GM12878 (cell line): ENCODE measurements around the gene NYAP1. TPM values are rescaled to one million over a fixed set of nuclear protein-coding genes. Genes with fewer than 3 reads are reported as not detected.

Experiments used
- ATAC-seq: fragments of 200-7000 bp; cut with Tn5 transposase; 3 replicates; pipeline ENCODE4 v1.9.1; 2020; ENCODE audit warnings: mild to moderate bottlenecking, moderate library complexity
- BruUV-seq: library from RNA; stranded (reverse); fragments of 400-500 nt; replicated peaks from 2 replicates; lab custom pipeline; 2021; lab: Mats Ljungman, UMichigan
- CTCF ChIA-PET: fragments of 300-600 bp; sonication (Branson Sonifier 250); formaldehyde crosslinking; extraction: SDS; loops from one replicate; lab custom pipeline; 2021; ENCODE audit warnings: inconsistent platforms; lab: Yijun Ruan, JAX
- POLR2A ChIA-PET: fragments of 350-600 bp; formaldehyde crosslinking; extraction: SDS; loops from one replicate; lab custom pipeline; 2021; ENCODE audit warnings: inconsistent platforms; lab: Charles Lee
- RAD21 ChIA-PET: fragments of 300-600 bp; sonication (Branson Sonifier 250); formaldehyde crosslinking; loops from one replicate; lab custom pipeline; 2023; ENCODE audit warnings: antibody characterized with exemption; ENCODE audit not compliant: unreplicated experiment; lab: Charles Lee
- SMC1A ChIA-PET: fragments of 300-600 bp; sonication (Branson Sonifier 250); formaldehyde crosslinking; loops from one replicate; lab custom pipeline; 2023; ENCODE audit not compliant: unreplicated experiment, uncharacterized antibody; lab: Charles Lee
- DNase-seq: peaks from one replicate; pipeline ENCODE4 v3.0.0-alpha.2; 2011; ENCODE audit warnings: low read depth, low spot score
- FAIRE-seq: peaks from 3 replicates; lab custom pipeline; 2011; peaks lifted over from hg19 to GRCh38; lab: Jason Lieb, UNC
- H2AFZ ChIP-seq: 2 replicates; pipeline ENCODE4 v1.6.0; 2011; ENCODE audit warnings: low read depth, low read length, control low read depth; ENCODE audit not compliant: control insufficient read depth
- H3K27ac ChIP-seq: 2 replicates; pipeline ENCODE4 v1.5.1; 2011; ENCODE audit warnings: control low read depth; ENCODE audit not compliant: control insufficient read depth, insufficient read depth
- H3K27me3 ChIP-seq, 2 experiments: replicated peaks in 1 of 2; 2 replicates each; pipeline versions ENCODE4 v1.6.0 to v1.6.1; 2011; ENCODE audit warnings: low read length in 1 of 2; ENCODE audit not compliant: control insufficient read depth in 2 of 2, insufficient read depth in 2 of 2
- H3K36me3 ChIP-seq, 2 experiments: 2 replicates each; pipeline ENCODE4 v1.5.1; 2011; ENCODE audit warnings: low read length in 1 of 2; ENCODE audit not compliant: control insufficient read depth in 2 of 2, insufficient read depth in 2 of 2
- H3K4me1 ChIP-seq: 2 replicates; pipeline ENCODE4 v1.6.1; 2011; ENCODE audit warnings: mild to moderate bottlenecking, low read length, moderate library complexity, mixed read lengths; ENCODE audit not compliant: control insufficient read depth, insufficient read depth
- H3K4me2 ChIP-seq: 2 replicates; pipeline ENCODE4 v1.6.0; 2011; ENCODE audit warnings: control low read depth; ENCODE audit not compliant: control insufficient read depth, insufficient read depth
- H3K4me3 ChIP-seq: fragments of 200-600 bp; sonication (generic); 2 replicates; pipeline ENCODE4 v1.5.1; 2016
- H3K79me2 ChIP-seq: 2 replicates; pipeline ENCODE4 v1.6.0; 2011; ENCODE audit warnings: low read length; ENCODE audit not compliant: control insufficient read depth, insufficient read depth
- H3K9ac ChIP-seq: 2 replicates; pipeline ENCODE4 v1.8.0; 2011; ENCODE audit warnings: low read length, control low read depth, mixed read lengths; ENCODE audit not compliant: control insufficient read depth, insufficient read depth
- H3K9me3 ChIP-seq: replicated peaks from 3 replicates; pipeline ENCODE4 v1.5.1; 2011; ENCODE audit warnings: mild to moderate bottlenecking, low read length; ENCODE audit not compliant: control insufficient read depth, insufficient read depth
- H4K20me1 ChIP-seq: 2 replicates; pipeline ENCODE4 v1.6.0; 2011; ENCODE audit not compliant: control insufficient read depth, insufficient read depth
- BHLHE40 ChIP-seq, 2 experiments: fragments of 450-650 bp in 1 of 2; IDR thresholded peaks; 2 replicates each; pipeline ENCODE4 v1.6.1; 2011 to 2017; ENCODE audit warnings: low read depth in 2 of 2, borderline replicate concordance in 1 of 2, improper control_type of control experiment in 1 of 2, low read length in 1 of 2, mild to moderate bottlenecking in 1 of 2
- CHD1 ChIP-seq: IDR thresholded peaks from 2 replicates; pipeline ENCODE4 v1.6.1; 2012; ENCODE audit warnings: low read depth, low read length, improper control_type of control experiment
- CHD4 ChIP-seq: fragments of 200-600 bp; sonication (generic); IDR thresholded peaks from 2 replicates; pipeline ENCODE4 v1.6.1; 2016; ENCODE audit warnings: mild to moderate bottlenecking
- JUNB ChIP-seq: IDR thresholded peaks from 2 replicates; pipeline ENCODE4 v1.6.1; 2016; ENCODE audit warnings: antibody characterized with exemption, mild to moderate bottlenecking
- JUND ChIP-seq: IDR thresholded peaks from 2 replicates; pipeline ENCODE4 v1.6.1; 2012; ENCODE audit warnings: low read depth, mild to moderate bottlenecking, low read length, improper control_type of control experiment, moderate library complexity
- MTA2 ChIP-seq: fragments of 450-650 bp; IDR thresholded peaks from 2 replicates; pipeline ENCODE4 v1.6.1; 2016; ENCODE audit warnings: low read depth, mild to moderate bottlenecking, moderate library complexity
- NR2C2 ChIP-seq: IDR thresholded peaks from 2 replicates; pipeline ENCODE4 v1.6.1; 2011; ENCODE audit warnings: borderline replicate concordance, low read depth; ENCODE audit not compliant: control insufficient read depth, insufficient read length
- NRF1 ChIP-seq: conservative IDR thresholded peaks from 2 replicates; pipeline ENCODE4 v1.6.1; 2011; ENCODE audit warnings: mild to moderate bottlenecking, low read depth, low read length, improper control_type of control experiment
- POLR2AphosphoS2 ChIP-seq: IDR thresholded peaks from 2 replicates; pipeline ENCODE4 v1.6.1; 2011; ENCODE audit warnings: low read depth, mild to moderate bottlenecking, low read length, improper control_type of control experiment, moderate library complexity
- RAD51 ChIP-seq: fragments of 450-650 bp; IDR thresholded peaks from 2 replicates; pipeline ENCODE4 v1.6.1; 2016; ENCODE audit warnings: moderate library complexity, mild to moderate bottlenecking, inconsistent platforms
- RUNX3 ChIP-seq: IDR thresholded peaks from 2 replicates; pipeline ENCODE4 v1.6.1; 2012; ENCODE audit warnings: low read length, inconsistent platforms
- TCF7 ChIP-seq: IDR thresholded peaks from 2 replicates; pipeline ENCODE4 v1.6.1; 2014; ENCODE audit warnings: antibody characterized with exemption, borderline replicate concordance
- YBX1 ChIP-seq: fragments of 450-650 bp; IDR thresholded peaks from 2 replicates; pipeline ENCODE4 v1.6.1; 2016; ENCODE audit warnings: antibody characterized with exemption
- ZBTB11 ChIP-seq: fragments of 450-650 bp; formaldehyde crosslinking; IDR thresholded peaks from 2 replicates; pipeline ENCODE4 v1.5.0; 2022; ENCODE audit warnings: mild to moderate bottlenecking, missing genetic modification characterization
- ZNF24 ChIP-seq: fragments of 450-650 bp; IDR thresholded peaks from 2 replicates; pipeline ENCODE4 v1.6.1; 2017; ENCODE audit warnings: antibody characterized with exemption, mild to moderate bottlenecking
- ZNF622 ChIP-seq: fragments of 450-650 bp; IDR thresholded peaks from 2 replicates; pipeline ENCODE4 v1.6.1; 2017; ENCODE audit warnings: mild to moderate bottlenecking, inconsistent platforms
- WGBS: methylation state at CpG from one replicate; pipeline ENCODE4 v1.1.6; 2016; ENCODE audit warnings: low lambda C conversion rate; ENCODE audit not compliant: insufficient replicate concordance, insufficient coverage; ENCODE audit errors: missing lambda C conversion rate; 5-methylcytosine and 5-hydroxymethylcytosine counted together
- in situ Hi-C: fragments of 300-500 bp; cut with MboI; formaldehyde crosslinking; loops from 9 replicates; pipeline ENCODE4 v1.14.3; 2018; ENCODE audit warnings: mixed read lengths
- intact Hi-C: fragments of 100-400 bp; cut with micrococcal nuclease; formaldehyde crosslinking; loops from one replicate; pipeline ENCODE4 v1.14.2; 2022; ENCODE audit not compliant: unreplicated experiment
- polyA plus RNA-seq, 11 experiments: library from polyadenylated mRNA; depleted of rRNA in 4 of 11; unstranded in 6 of 11; stranded (reverse) in 5 of 11; fragments of >200 nt; fragmentation: Nextera tagmentation in 4 of 11; fragmentation: Illumina TruSeq in 1 of 11; extraction: Ambion mirVana in 4 of 11; extraction: Trizol in 1 of 11; gene quantifications; 1 replicate in 1 of 11; 2 replicates in 10 of 11; pipeline versions ENCODE4 v1.2.1 to v1.2.3, GENCODE V29; 2011 to 2016; ENCODE audit warnings: inconsistent platforms in 2 of 11, missing spikeins in 2 of 11, low read depth in 1 of 11
- total RNA-seq, 4 experiments: library from RNA; depleted of rRNA in 3 of 4; stranded (reverse); fragments of >200 nt in 3 of 4; fragmentation: Illumina TruSeq in 1 of 4; extraction: Trizol in 1 of 4; gene quantifications; 2 replicates each; pipeline versions ENCODE4 v1.2.1 to v1.2.3, GENCODE V29; 2013 to 2021
- TF ChIP-seq, protein P1 (sequence below): fragments of 450-650 bp; IDR thresholded peaks from 2 replicates; pipeline ENCODE4 v1.6.1; 2018; ENCODE audit warnings: borderline replicate concordance, mild to moderate bottlenecking; ENCODE audit not compliant: partially characterized antibody

The NYAP1 gene
- total and polyA plus RNA-seq, 10 of the 15 experiments (the other 5 are each of a cell fraction or from before 2014, with no cell fraction given) = 0.04 to 0.28 (median 0.11) TPM; not detected in 6

GRCh38 chr7:100519580-100519979 lies 35.9 kb downstream of the NYAP1 start:
- SMC1A ChIA-PET = interaction anchor here (0.6 to 2.1 kb wide), 6 partner anchors 13 to 28 kb away, joined by 3 to 7 read pairs (median 3); no protein-coding TSS in a partner anchor
- Histone ChIP-seq H3K4me2 (no peak overlapping the region), H2AFZ (no peak overlapping the region), H3K79me2 (no peaks in the 10 kb centered on the region), H3K4me3 (no peak overlapping the region), H4K20me1 (no peaks in the 10 kb centered on the region), H3K27me3 (no peaks in the 10 kb centered on the region), H3K9me3 (no peaks in the 10 kb centered on the region), H3K27ac (no peak overlapping the region), H3K36me3 (no peaks in the 10 kb centered on the region), H3K4me1 (peaks cover 25% of the 10 kb centered on the region), H3K9ac (no peak overlapping the region)
- no TSS peak for BruUV-seq
- intact Hi-C loops = no loop called here
- POLR2A ChIA-PET = interaction anchor here (0.6 to 1.0 kb wide), 3 partner anchors 15 to 1523 kb away, joined by 3 read pairs; no protein-coding TSS in a partner anchor
- CTCF ChIA-PET = interaction anchor here (0.9 to 2.5 kb wide), 3 partner anchors 37 to 49 kb away, joined by 3 to 11 read pairs (median 3); no protein-coding TSS in a partner anchor
- FAIRE-seq (no peak), DNase-seq (no peak), ATAC-seq (no peak)
- 91% methylated on average over 6 of the region's 6 CpGs for WGBS
- in situ Hi-C loops = no loop called here
- RAD21 ChIA-PET = interaction anchor here (0.7 to 1.0 kb wide), 3 partner anchors 23 to 40 kb away, joined by 3 to 4 read pairs (median 3); no protein-coding TSS in a partner anchor
- TF ChIP-seq NRF1 (no peak), NR2C2 (no peak), CHD4 (no peak), BHLHE40 (IDR thresholded peaks at IDR 0.05; ENCODE audit: borderline replicate concordance in 1 of 2, low read depth in 2 of 2, low read length in 1 of 2) (no peak), TCF7 (no peak), RUNX3 (no peak), POLR2AphosphoS2 (no peak), ZBTB11 (CRISPR knock-in tag) (no peak), ZNF24 (no peak), YBX1 (no peak), JUND (no peak), MTA2 (no peak), CHD1 (no peak), RAD51 (no peak), ZNF622 (no peak), JUNB (no peak)
- TF ChIP-seq, protein P1, sequence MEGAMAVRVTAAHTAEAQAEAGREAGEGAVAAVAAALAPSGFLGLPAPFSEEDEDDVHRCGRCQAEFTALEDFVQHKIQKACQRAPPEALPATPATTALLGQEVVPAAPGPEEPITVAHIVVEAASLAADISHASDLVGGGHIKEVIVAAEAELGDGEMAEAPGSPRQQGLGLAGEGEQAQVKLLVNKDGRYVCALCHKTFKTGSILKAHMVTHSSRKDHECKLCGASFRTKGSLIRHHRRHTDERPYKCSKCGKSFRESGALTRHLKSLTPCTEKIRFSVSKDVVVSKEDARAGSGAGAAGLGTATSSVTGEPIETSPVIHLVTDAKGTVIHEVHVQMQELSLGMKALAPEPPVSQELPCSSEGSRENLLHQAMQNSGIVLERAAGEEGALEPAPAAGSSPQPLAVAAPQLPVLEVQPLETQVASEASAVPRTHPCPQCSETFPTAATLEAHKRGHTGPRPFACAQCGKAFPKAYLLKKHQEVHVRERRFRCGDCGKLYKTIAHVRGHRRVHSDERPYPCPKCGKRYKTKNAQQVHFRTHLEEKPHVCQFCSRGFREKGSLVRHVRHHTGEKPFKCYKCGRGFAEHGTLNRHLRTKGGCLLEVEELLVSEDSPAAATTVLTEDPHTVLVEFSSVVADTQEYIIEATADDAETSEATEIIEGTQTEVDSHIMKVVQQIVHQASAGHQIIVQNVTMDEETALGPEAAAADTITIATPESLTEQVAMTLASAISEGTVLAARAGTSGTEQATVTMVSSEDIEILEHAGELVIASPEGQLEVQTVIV = no peak
